GM23248 (cell line): ENCODE results near the gene NUP188. TPM values are rescaled to one million over a fixed set of nuclear protein-coding genes. Genes with fewer than 3 reads are reported as not detected.

Experiments
- DNase-seq: peaks from one replicate; pipeline ENCODE4 v3.0.0-alpha.2; 2015
- H2AFZ ChIP-seq: fragments of 200-600 bp; sonication (generic); 2 replicates; pipeline ENCODE4 v1.6.1; 2016; ENCODE audit warnings: antibody characterized with exemption
- H3F3A ChIP-seq: fragments of 200-600 bp; sonication (generic); 2 replicates; pipeline ENCODE4 v1.6.1; 2016; ENCODE audit warnings: mild to moderate bottlenecking, antibody characterized with exemption, mixed run types; ENCODE audit not compliant: insufficient read depth
- H3K27ac ChIP-seq: fragments of 200-600 bp; sonication (generic); 2 replicates; pipeline ENCODE4 v1.5.1; 2016; ENCODE audit warnings: mild to moderate bottlenecking
- H3K27me3 ChIP-seq: fragments of 200-600 bp; sonication (generic); replicated peaks from 2 replicates; pipeline ENCODE4 v1.6.1; 2016; ENCODE audit warnings: mild to moderate bottlenecking; ENCODE audit not compliant: insufficient read depth
- H3K36me3 ChIP-seq: fragments of 200-600 bp; sonication (generic); 2 replicates; pipeline ENCODE4 v1.6.1; 2016; ENCODE audit warnings: low read depth, mild to moderate bottlenecking
- H3K4me1 ChIP-seq: fragments of 200-600 bp; sonication (generic); 2 replicates; pipeline ENCODE4 v1.6.1; 2016; ENCODE audit warnings: mild to moderate bottlenecking; ENCODE audit not compliant: insufficient read depth
- H3K4me2 ChIP-seq: fragments of 200-600 bp; sonication (generic); one replicate; pipeline ENCODE4 v1.6.1; 2016; ENCODE audit warnings: mild to moderate bottlenecking; ENCODE audit not compliant: unreplicated experiment
- H3K4me3 ChIP-seq: fragments of 200-600 bp; sonication (generic); 2 replicates; pipeline ENCODE4 v1.5.1; 2016; ENCODE audit warnings: mild to moderate bottlenecking
- H3K79me2 ChIP-seq: fragments of 200-600 bp; sonication (generic); 2 replicates; pipeline ENCODE4 v1.6.1; 2016; ENCODE audit warnings: mild to moderate bottlenecking; ENCODE audit not compliant: insufficient read depth
- H3K9ac ChIP-seq: fragments of 200-600 bp; sonication (generic); 2 replicates; pipeline ENCODE4 v1.6.1; 2016; ENCODE audit warnings: mild to moderate bottlenecking
- H3K9me2 ChIP-seq: fragments of 200-600 bp; sonication (generic); 2 replicates; pipeline ENCODE4 v1.6.1; 2016; ENCODE audit warnings: mixed run types, mild to moderate bottlenecking, moderate library complexity; ENCODE audit not compliant: insufficient read depth
- H3K9me3 ChIP-seq: fragments of 200-600 bp; sonication (generic); one replicate; pipeline ENCODE4 v1.6.1; 2017; ENCODE audit warnings: low read depth
- H4K20me1 ChIP-seq: fragments of 200-600 bp; sonication (generic); 2 replicates; pipeline ENCODE4 v1.6.0; 2016; ENCODE audit not compliant: insufficient read depth
- EZH2 ChIP-seq: fragments of 200-600 bp; sonication (generic); IDR thresholded peaks from 2 replicates; pipeline ENCODE4 v1.6.1; 2018; ENCODE audit warnings: antibody characterized with exemption, mild to moderate bottlenecking; ENCODE audit not compliant: insufficient read depth, poor library complexity, severe bottlenecking
- EZH2phosphoT487 ChIP-seq: fragments of 200-600 bp; sonication (generic); IDR thresholded peaks from 2 replicates; pipeline ENCODE4 v1.6.1; 2018; ENCODE audit warnings: antibody characterized with exemption, moderate library complexity, mild to moderate bottlenecking, low read depth; ENCODE audit not compliant: insufficient read depth
- WGBS, 2 experiments: methylation state at CpG; one replicate each; pipeline ENCODE4 v1.1.6; 2015 to 2017; ENCODE audit warnings: low lambda C conversion rate in 2 of 2, low coverage in 1 of 2; ENCODE audit errors: missing lambda C conversion rate in 2 of 2; 5-methylcytosine and 5-hydroxymethylcytosine counted together
- in situ Hi-C: fragments of 300-500 bp; cut with MboI; formaldehyde crosslinking; loops from 2 replicates; pipeline ENCODE4 v1.15.0; 2020
- polyA plus RNA-seq: library from polyadenylated mRNA; unstranded; fragments of >200 nt; fragmentation: Nextera tagmentation; extraction: Ambion mirVana; gene quantifications from 2 replicates; pipeline ENCODE4 v1.2.1, GENCODE V29; 2016
- total RNA-seq: library from RNA; depleted of rRNA; stranded (reverse); fragments of >200 nt; shearing (Covaris generic); gene quantifications from 2 replicates; pipeline ENCODE4 v1.2.3, GENCODE V29; 2014

NUP188 gene
- total and polyA plus RNA-seq, 2 experiments from 2014 or later: 24.9 to 45.9 TPM

- Histone ChIP-seq H3K36me3 (peaks cover 7% of the 10 kb centered on the region; the same call in 1 of the 2 replicates), H3K9ac (no peak overlapping the region), H3K9me3 (no peaks in the 10 kb centered on the region), H3K4me3 (no peak overlapping the region), H3K79me2 (peaks cover 70% of the 10 kb centered on the region), H4K20me1 (no peaks in the 10 kb centered on the region), H3K27ac (peak overlapping the region; percentile 60), H2AFZ (no peak overlapping the region), H3K9me2 (no peaks in the 10 kb centered on the region), H3K27me3 (no peaks in the 10 kb centered on the region), H3F3A (peaks cover 6% of the 10 kb centered on the region), H3K4me1 (peaks cover 16% of the 10 kb centered on the region), H3K4me2 (no peak overlapping the region)
- TF ChIP-seq EZH2phosphoT487: no peak
- TF ChIP-seq EZH2: no peak
- in situ Hi-C loops: no loop called here
- peak; percentile 39 for DNase-seq
- 47 to 51% methylated on average over 10 of the region's 10 CpGs for WGBS, 2 experiments
Observed at GRCh38 chr9:128903871-128904620, 43.5 kb upstream of the NUP188 start.

DNA sequence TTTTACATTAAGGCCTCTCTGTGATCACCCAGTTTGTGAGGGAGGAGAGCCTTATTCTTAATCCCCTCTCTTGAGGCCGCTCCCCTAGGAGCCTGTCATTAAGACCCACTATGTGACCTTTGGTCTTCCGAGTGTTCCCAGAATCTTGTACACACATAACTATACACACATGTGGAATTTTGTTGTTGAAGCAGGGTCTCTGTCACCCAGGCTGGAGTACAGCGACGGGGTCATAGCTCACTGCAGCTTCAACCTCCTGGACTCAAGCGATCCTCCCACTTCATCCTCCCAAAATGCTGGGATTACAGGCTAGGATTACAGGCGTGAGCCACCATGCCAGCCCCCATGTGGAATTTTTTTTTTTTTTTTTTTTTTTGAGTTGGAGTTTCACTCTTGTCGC is 41.5 kb upstream of the NUP188 start:
- Histone ChIP-seq H3K27me3 (no peaks in the 10 kb centered on the region), H3K79me2 (peaks cover 72% of the 10 kb centered on the region), H3F3A (peaks cover 8% of the 10 kb centered on the region; the same call in 1 of the 2 replicates), H3K9me3 (no peaks in the 10 kb centered on the region), H3K4me3 (no peak overlapping the region), H3K4me1 (peaks cover 16% of the 10 kb centered on the region), H3K9ac (no peak overlapping the region), H2AFZ (no peak overlapping the region), H3K4me2 (no peak overlapping the region), H3K27ac (no peak overlapping the region), H4K20me1 (no peaks in the 10 kb centered on the region), H3K9me2 (no peaks in the 10 kb centered on the region), H3K36me3 (peaks cover 10% of the 10 kb centered on the region; the same call in 1 of the 2 replicates)
- in situ Hi-C loops: no loop called here
- TF ChIP-seq EZH2 (no peak), EZH2phosphoT487 (no peak)
- DNase-seq: no peak
- 88 to 89% methylated on average over 6 to 7 of the region's 7 CpGs for WGBS, 2 experiments

DNA sequence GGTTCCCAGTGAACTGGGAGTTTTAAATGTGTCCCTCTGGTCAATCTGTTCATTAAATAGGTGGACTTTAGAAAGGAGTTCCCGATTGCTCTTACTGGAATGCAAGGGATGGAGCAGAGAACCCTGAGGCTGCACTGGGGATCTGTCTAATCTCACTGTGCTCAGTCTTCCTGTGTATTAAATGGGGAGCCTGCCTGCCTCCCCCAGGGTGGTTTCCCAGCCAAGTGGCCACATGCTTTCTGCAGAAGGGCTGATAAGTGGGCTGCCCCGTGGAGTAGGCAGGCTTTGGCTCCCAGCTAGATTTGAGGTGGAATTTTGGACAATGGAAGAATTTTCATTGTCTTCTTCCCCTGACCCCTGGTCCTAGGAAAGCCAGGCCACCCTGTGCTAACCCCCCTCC is 40.8 kb upstream of the NUP188 start:
- Histone ChIP-seq H3K27me3 (no peaks in the 10 kb centered on the region), H3K79me2 (peaks cover 71% of the 10 kb centered on the region), H3K4me2 (no peak overlapping the region), H4K20me1 (no peaks in the 10 kb centered on the region), H3K36me3 (peaks cover 10% of the 10 kb centered on the region; the same call in 1 of the 2 replicates), H3K9me2 (no peaks in the 10 kb centered on the region), H3F3A (peaks cover 16% of the 10 kb centered on the region), H3K4me3 (no peak overlapping the region), H3K9me3 (no peaks in the 10 kb centered on the region), H3K27ac (no peak overlapping the region), H3K9ac (no peak overlapping the region), H3K4me1 (peaks cover 23% of the 10 kb centered on the region), H2AFZ (no peak overlapping the region)
- DNase-seq: no peak
- in situ Hi-C loops: no loop called here
- WGBS, 2 experiments: 38 to 53% methylated on average over 2 of the region's 2 CpGs
- TF ChIP-seq EZH2phosphoT487 (no peak), EZH2 (no peak)

GRCh38 chr9:128908372-128908771 is 39.1 kb upstream of the NUP188 start:
- 97 to 98% methylated on average over 21 to 24 of the region's 24 CpGs for WGBS, 2 experiments
- Histone ChIP-seq H3K27ac (no peak overlapping the region), H2AFZ (no peak overlapping the region), H3F3A (peaks cover 23% of the 10 kb centered on the region), H3K4me2 (no peak overlapping the region), H3K9ac (no peak overlapping the region), H3K9me2 (no peaks in the 10 kb centered on the region), H3K9me3 (no peaks in the 10 kb centered on the region), H3K36me3 (peaks cover 10% of the 10 kb centered on the region; the same call in 1 of the 2 replicates), H3K79me2 (peaks cover 76% of the 10 kb centered on the region), H3K4me1 (peaks cover 39% of the 10 kb centered on the region), H3K27me3 (no peaks in the 10 kb centered on the region), H4K20me1 (no peaks in the 10 kb centered on the region), H3K4me3 (no peak overlapping the region)
- in situ Hi-C loops: no loop called here
- TF ChIP-seq EZH2phosphoT487 (no peak), EZH2 (no peak)
- DNase-seq: no peak
